ENCODE results near the gene PARS2.

Gene PARS2

DNA sequence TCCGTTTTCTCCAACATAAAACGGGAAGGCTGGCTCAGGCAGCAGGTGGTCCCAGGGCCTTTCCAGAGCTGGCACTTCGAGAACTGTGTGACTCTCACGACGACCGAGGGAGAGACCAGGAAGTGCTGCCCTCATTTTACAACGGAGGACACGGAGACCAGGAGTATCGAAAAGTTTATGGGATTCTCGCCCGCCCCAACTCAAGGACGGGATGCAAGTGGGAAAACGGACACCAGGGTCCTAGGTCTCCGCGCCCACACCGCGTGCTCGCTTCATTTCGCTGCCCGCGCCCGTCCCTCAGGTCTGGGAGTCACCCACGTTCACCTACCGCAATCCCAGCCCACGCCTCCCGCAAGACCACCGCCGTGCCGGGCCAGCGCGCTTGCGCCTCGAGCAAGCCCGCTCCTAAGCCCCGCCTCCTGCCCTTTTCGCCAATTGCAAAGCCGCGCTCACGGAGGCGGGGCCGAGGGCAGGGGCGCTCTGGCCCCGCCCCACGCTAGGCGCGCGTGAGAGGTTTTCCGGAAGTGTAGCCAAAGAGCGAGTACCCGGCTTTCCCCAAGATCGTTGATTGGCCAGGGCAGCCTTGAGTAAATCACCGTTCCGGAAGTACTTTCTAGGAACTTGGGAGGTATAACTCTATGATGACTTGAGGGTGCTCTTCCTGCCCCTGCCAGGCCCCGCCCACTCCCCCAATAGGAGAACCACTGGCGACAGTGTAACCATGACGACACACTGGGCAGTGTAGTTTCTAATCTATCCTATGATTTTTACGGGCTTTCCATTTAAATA, at the start of gene PARS2:
TSS of gene PARS2 (minus strand) at position 391 of the 789 bp plus-strand sequence. CDS start 5,362 bp downstream, outside the sequence.
- peak; percentile 98 for DNase-seq (ENCODE audit: low spot score)

DNA sequence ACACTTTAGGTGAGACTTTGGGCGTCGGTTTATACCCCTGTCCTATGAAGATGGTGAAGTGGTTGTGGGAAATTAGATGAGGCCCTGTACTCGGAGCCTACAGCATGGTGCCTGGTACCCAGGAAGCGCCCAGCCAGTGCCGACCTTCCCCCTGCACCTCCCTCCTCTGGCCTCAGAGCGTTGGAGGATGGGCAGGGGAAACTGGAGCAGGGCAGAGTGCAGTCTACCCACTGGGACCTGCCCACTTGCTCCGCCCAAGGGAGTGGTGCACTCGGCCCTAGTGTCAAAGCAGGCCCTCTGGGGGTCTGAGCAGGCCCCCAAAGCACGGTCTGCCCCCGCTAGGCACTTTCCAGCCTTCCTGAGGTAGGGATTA, 49.8 kb upstream of the PARS2 start:
- DNase-seq (ENCODE audit: low spot score): no peak

DNA sequence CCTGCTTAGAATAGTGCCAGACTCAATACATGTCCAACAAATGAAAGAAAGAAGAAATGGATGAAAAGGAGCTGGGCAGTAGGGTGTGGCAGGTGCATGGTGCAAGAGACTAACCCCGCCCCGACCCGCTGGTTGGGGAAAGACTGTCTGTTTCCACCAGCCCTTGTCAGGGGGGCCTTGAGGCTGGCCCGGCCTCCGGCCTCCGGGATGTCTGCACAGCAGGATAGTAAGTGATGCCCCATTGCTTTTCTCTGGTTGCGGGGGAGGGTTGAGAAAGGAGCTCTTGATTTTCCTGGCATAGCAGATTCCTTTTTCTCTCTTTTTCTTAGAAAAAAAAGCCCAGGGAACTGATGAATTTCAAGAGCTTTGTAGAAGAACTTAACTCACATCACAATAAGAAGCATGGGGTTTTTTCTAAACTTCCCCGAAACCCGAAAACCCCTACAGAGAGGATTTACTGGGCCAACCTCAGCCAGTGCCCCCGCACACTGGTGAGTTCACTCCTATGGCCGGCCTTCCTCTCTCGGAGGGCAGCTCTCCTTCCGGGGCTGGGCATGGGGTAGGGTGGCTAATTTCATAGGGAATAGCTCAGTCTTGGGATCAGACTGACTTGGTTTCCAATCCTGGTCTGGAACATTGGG, 49.3 kb upstream of the PARS2 start:
- no peak for DNase-seq (ENCODE audit: low spot score)

DNA sequence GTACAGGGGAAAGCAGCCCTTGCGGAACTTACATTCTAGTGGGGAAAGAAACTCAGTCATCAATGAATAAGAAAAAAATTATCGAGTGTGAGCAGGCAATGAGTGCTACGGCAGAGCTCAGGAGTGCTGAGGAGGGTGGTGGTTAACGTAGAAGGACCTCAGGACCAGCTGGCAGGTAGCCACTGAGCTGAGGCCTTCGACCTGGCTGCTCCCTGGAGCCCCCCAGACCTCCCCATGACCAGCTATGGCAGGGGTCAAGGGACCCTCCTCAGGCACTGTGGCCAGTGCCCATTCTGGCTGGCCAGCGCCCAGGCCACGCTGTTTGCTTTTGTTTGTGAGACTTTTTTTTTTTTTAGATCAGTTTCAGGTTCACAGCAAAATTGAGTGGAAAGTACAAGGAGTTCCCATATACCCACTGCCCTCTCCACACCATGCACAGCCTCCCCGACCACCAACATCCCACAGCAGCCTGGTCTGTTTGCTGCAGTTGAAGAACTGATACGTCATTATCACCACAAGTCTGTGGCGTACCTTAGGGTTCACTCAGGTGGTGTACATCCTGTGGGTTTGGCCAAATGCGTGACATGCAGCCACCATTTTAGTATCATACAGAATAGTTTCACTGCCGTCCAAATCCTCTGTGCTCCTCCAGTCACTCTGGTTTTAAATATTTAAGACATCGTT, 48.6 kb upstream of the PARS2 start:
- DNase-seq (ENCODE audit: low spot score): no peak

DNA sequence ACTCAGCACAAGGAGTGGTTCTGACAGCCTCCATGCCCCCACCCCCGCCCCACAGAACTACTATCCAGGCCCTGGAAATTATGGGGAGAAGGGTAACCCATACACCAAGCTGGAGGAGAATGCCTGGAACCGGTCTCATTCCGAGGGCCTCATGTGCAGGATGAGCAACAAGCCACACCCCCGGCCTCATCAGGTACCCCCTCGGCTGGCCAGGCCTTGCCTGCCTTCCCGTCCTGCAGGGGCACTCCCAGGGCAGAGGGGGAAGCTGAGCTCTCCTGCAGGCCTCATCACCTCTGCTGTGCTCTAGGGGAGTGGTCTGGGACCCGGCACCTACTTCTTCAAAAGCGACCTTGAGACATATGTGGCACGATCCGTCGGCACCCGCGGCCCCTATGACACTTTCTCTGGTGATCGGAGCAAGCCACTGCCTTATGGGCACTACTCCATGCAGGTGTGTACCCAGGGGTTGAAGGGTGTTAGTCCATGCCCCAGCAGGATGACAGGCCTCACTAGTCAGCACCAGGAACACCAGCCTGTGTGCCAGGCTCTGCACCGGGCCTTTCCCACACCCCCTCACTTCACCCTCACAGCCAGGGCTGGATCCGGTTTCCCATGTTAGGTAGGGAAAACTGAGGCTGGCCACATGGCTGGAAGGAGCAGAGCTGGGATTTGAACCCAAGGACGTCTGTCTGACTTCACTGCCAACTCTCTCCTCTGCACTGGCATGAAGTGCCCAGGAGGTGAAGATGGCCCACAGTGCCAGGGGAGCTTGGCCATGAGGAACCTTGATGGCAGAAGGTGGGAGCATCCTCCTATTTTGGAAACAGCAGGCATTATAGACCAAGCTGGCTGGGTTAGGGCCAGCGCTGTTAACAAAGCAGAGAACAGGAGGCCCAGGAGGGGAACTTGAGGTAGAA, 47.7 kb upstream of the PARS2 start:
- DNase-seq (ENCODE audit: low spot score): no peak

DNA sequence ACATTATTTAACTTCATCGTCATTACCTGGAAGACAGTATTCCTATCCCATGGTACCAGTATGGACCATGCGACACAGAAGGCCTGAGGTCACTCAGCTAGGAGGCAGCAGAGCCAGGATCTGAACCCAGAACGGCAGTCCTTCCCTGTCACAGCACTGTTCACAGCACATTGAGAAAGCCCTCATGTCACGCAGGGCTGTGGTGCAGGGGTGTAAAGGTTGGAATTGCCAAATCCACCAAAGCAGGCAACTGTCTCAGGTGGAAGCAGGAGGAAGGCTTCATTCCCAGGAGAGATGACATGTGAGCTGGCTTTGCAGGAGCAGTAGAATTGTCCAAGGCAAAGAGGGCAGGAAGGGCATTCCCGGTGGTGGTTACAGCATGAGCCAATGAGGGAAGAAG, 46.7 kb upstream of the PARS2 start:
- no peak for DNase-seq (ENCODE audit: low spot score)

DNA sequence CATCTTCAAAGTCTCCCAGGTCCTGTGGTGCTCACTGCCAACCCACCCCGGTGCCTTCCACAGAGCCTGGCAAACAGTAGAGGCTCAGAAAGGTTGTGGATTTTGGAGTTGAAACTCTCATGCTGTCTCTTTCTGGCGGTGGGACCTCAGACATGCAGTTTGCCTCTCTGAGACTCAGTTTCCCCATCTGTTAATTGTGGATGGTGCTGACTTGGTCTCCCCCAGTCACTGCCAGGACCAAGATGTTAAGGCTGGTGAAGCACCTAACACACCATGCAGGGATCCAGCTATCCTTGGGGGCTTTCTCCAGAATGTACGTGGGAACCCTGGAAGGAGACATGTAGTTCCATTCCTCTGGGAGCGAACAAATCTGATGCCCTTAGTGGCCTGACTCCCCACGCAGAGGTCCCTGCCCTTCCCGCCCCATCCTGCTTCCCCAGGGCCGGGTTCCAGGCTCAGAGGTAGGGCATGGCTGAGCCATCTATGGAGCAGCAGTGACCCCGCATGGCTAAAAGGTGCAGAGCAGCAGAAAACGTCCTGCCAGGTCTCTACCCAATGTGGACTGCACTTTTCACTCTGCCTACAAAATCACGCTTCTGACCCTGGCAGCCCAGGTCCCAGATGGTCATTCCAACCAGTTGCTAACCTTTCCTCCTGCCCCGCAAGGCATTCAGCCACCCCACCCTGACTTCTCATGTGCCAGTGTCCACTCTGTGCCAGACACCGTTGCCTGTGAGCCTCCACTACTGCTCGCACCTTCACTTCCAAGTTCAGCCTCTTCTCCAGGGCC, 46.0 kb upstream of the PARS2 start:
- peak; percentile 77 for DNase-seq (ENCODE audit: low spot score)

DNA sequence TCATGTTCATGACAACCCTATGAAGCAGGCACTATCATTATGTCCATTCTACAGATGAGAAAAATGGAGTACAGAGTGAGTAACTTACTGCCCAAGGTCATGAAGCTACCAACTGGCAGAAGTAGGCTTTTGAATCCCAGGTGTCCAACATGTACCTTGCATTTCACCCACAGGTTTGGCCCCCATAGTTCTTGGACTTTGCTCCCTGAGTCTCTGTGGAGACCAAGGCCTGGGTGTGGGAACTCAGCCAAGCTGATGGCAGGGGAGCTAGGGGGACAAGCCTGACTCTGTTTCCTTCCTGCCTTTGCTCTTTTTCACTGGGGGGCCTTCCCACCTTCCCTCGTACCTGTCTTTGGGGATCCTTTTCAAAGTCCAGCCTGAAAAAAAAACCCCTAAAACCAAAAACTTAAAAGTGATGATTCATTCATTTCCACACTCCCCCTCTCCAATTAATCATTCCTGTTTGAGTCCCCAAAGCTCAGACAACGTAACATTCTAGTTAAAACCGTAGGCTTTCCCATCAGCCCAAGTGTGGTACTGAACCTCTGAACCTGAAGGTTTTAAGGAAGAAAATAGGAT, 45.3 kb upstream of the PARS2 start:
- DNase-seq (ENCODE audit: low spot score): no peak

DNA sequence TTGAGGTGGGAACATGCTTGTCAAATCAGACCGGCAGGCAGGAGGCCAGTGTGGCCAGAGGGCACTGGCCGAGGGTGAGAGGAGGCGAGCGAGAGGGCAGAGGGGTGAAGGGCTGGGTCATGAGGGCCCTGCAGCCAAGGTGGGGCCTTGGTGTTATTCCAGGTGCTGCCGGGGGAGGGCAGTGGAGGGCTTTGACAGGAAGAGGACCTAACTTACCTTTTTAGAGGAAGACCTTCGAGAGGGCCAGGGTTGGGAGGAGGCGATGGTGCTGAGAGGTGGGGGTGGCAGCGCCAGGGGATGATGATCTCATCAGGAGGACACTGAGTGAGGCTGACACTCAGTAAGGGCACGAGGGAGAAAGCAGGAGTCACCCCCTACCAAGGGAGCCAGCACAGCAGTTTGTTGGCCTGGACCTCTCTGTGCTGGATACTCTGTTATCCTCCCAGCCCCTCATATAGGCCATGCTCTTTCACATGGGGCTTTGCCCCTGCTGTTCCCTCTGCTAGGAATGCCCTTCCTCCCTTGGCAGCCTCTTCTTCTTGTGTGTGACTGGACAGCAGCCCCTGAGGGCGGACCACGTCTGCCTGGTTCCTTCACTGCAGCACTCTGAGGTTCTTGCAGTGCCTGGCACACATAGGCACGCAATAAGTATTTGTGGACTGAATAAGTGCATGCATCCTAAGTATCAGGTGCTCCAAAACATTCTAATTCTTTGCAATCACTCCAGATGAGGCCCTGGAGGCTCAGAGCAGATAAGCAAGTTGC, 44.3 kb upstream of the PARS2 start:
- DNase-seq (ENCODE audit: low spot score): no peak

DNA sequence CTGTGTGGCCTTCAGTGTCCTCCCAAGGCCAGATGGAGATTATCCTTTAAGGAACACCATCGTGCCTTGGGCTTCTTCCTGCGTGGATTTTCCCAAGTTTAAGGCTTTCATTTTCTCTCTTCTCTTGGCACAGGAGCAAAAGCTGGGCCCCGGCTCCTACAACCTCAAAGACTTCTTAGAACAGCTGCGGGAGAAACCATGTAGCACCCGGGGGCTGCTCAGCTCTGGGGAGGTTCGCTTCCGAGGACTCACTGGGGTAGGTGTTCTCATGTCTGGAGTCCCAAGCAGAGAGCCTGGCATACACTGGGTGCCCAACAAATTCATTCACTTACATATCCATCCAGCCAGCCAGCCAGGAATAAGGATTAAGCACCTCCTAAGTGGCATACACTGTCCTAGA, 43.4 kb upstream of the PARS2 start:
- no peak for DNase-seq (ENCODE audit: low spot score)

DNA sequence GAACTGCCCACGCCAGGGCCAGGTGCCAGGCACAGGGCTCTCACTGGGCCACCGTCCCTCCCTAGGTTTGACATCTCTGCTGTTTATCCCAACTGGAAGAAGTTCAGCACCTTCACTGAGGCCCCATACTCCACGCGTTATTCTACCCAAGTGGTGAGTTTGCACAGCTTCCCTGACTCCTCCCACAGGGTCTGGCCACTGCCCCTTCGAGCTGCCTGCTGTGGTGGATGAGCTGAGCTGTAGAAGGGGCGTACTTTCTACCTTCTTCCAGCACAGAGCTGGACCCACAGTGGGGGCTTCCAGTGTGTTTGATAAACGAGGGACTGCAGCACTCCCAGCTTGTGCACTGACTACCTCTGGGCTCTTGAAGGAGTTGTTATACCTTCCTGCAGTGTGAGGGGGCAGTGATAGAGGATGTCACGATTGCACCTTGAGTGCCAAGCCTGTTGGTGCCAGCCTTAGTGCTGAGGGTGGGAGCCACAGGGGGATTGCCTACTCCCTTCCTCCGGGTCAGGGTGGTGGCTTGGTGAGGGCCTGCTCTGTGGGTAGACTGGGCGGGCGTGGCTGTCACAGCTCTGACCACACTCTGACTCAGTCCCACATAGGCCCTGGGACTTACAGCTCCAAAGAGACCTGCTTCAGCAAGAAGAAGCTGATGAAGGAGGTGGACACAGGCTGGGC, 42.7 kb upstream of the PARS2 start:
- DNase-seq (ENCODE audit: low spot score): no peak

DNA sequence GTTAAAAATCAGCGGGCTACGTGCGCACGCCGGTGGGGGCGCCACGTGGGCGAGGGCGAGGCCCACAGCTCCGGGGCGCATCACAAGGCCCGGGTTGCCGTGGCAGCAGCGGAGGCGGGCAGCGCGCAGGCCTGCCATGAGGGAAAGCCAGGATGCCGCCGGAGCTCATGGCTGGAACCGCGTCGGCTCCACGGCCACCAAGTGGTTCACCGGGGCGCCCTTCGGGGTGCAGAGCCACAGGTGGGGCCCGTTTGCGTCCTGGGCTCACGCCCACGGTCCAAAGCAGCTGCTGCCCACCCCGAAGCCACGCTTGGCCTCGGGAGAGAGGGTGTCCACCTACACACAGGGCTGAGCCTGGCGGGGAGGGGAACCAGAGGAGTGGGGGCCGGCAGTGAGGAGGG, 41.7 kb upstream of the PARS2 start:
- DNase-seq (ENCODE audit: low spot score): no peak

DNA sequence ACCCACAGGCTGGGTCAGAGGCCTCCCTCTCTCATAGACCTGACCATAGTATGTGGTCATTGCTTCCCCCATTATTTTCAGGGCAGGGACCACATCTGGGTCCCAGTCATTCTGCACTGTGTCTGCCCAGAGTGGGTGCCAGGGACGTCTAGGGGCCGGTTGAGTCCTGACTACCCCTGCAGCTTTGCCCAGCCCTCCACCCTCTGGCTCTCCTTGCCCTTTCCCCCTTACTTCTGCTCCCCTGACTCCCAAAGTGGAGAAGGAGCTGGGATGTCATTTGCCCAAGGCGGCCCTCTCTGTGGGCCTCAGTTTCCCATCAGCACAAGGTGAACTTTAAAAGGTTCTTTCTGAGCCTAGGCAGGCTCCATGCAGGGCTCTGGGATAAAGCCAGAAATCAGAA, 41.1 kb upstream of the PARS2 start:
- no peak for DNase-seq (ENCODE audit: low spot score)

DNA sequence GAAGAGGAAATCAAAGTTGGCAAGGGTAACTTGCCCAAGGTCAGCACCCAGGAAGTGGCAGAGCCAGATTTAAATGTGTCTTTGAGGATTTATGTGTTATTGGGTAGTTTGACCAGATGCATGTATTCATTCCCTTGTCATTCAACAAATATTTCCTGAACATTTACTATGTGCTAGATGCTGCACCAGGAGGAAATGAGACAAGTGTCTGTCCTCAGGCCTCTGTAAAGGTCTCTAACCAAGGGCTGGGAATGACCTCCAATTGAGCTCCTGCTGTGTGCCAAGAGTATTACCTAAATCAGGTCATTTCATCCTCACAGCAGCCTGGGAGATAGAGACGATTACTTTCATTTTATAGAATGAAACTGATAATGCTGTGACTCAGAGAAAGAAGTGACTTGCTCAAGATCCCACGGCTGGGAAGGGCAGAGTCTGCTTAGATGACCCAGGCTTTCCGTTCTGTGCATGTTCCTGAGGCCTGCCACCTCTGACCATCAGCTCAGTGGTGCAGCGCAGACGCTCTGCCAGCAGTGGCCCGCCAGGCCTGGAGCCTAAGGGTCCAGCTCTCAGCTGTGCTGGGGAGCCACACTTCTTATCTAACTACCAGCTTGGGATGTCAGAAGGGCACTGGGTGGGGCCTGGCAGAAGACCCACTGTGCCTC, 40.3 kb upstream of the PARS2 start:
- DNase-seq (ENCODE audit: low spot score): no peak

DNA sequence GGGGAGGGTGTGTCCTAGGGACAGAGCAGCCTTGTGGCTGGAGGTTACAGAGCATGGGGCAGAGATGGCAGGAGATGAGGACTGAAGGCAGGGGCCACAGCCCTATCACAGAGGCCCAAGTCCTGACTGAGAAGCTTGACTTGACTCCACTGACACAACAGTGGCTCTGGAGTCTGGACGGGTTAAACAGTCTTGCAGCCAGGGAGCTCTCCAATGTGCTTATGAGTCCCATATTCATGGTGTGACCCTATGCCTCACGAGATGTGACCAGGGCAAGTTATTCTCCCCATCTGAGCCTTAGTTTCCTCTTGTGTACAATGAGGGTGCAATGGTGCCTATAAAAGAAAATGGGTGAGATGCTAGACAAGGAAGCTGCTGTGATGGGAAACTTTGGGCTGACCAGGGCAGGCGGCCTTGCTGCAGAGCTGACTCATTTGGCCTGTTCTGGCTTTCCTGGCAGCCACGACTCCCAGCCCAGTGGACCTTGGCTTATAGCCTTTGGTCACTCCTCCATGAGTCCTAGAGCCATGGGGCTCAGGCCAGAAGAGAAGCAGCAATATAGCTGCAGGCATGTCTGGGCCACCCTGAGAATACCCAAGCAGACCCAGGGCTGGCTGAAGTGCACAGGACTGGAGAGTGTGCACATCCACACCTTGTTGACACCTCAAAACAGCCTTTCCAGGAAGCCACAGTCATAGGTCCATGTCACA, 39.6 kb upstream of the PARS2 start:
- DNase-seq (ENCODE audit: low spot score): no peak

DNA sequence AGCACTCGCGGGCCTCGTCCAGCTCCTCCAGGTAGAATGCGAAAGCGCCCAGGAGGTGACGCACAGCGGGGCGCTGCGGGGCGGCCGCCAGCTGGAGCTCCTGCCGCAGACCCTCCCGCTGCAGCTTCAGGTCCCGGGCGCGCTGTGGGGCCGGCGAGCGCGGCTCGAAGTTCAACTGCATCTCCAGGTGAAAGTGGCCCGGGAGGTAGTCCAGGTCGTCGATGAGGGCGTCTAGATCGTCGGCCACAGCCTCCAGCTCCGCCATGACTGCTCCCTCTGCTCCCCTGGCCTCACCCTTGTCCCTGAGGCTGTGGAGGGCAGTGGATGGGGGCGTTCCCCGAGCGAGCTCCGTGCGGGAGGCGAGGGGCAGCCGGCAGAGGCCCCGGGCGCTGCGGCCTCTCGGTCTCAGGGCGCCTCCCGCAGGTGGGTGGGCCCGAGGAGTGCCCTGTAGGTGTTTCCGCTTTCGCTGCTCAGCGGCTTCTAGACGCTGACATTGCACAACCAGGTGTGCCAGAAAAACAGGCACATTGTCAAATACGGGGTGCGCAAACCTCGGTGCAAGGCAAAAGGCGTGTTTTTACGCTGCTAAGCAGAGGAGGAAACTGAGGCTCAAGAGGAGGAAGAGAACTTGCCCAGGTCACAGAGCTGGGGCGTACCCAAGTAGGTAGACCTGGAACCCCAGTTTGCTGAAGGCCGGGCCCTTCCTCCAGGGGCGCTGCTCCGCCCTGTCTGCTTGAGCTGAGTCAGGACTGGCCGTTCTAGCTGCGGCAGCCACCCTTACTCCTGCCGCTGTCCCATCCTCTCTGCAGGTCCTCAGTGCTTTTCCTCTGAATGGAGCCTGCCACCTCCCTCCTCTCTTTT, 36.8 kb upstream of the PARS2 start, which contains the start of gene TTC22:
TSS of gene TTC22 (minus strand) at position 425 of the 861 bp plus-strand sequence. CDS start at position 265, 160 bp downstream.
- DNase-seq (ENCODE audit: low spot score): no peak

Data from COLO829 (cell line).